HG03442 (cell line): Measurements from ENCODE around the gene SLC39A13.
A peak's percentile ranks its signal among the peaks of the same experiment; 100 is the strongest.

Source experiments
- ATAC-seq: cut with Tn5 transposase; IDR thresholded peaks from one replicate; pipeline ENCODE4 v1.9.1; 2021; ENCODE audit warnings: mild to moderate bottlenecking, moderate library complexity; ENCODE audit not compliant: unreplicated experiment

The SLC39A13 gene

GRCh38 chr11:47407746-47408590 lies at the start of gene SLC39A13:
Gene SLC39A13, plus strand, starts transcription at chr11:47408590. Its CDS starts 1,505 bp downstream, at chr11:47410095.
- peak; percentile 80 for ATAC-seq

DNA sequence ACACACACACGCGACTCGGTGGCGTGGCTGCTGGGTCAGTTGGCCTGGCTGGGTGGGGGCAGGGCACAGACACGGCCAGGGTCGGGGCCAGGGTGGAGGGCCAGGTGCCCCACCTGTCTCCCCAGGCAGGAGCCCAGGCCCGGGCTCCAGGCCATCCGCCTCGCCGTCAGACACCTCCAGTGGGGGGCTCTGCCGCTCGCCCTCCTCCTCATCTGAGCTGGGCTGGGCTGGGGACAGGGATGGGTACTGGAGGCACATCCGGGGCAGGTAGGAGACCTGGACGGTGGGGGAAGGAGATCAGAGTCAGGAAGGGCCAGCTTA lies 49.7 kb upstream of the SLC39A13 start:
- ATAC-seq, result no peak

DNA sequence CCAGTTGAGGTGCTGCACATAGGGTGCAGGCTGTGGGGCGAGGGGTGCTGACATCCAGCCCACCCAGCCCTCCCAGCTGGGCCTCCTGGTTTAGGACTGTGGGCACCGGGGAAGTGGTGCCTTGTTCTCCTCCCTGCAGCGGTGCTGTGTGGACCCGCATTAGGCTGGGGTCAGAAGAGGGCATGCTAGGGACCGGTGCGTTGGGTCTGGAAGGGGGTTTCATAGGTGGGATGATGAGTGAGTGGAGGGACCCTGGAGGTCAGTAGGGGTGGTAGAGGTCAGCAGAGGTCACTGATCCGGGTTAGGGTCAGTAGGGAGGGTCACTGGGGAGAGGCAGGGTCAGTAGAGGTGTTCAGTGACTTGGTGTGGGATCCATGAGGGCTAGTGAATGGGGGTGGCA lies 49.2 kb upstream of the SLC39A13 start:
- no peak for ATAC-seq

DNA sequence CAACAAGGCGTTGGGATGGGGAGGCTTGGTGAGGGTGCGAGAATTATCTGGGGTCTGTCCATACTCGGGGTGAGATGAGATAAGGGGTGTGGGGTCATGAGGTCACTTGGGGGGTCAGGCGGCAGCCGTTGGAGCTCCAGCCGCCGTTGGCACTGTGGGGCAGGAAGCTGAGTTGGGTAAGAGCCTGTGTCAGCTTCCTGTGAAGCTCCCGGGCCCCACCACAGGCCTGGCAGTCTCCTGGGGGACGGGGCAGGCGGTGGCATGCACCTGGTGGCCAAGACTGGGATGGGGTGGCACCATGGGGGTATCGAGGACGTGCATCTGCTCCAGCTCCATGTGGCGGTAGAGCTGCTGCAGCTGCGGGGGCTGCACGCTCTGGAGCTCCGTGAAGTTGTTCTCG lies 48.8 kb upstream of the SLC39A13 start:
- ATAC-seq, result no peak

GRCh38 chr11:47360341-47360740 lies 48.0 kb upstream of the SLC39A13 start:
- no peak for ATAC-seq

GRCh38 chr11:47361419-47361818 lies 47.0 kb upstream of the SLC39A13 start:
- no peak for ATAC-seq

GRCh38 chr11:47366020-47366490 lies 42.3 kb upstream of the SLC39A13 start:
- no peak for ATAC-seq

GRCh38 chr11:47369676-47370075 lies 38.7 kb upstream of the SLC39A13 start:
- ATAC-seq, result no peak

GRCh38 chr11:47372422-47372821 lies 36.0 kb upstream of the SLC39A13 start:
- ATAC-seq, result no peak

DNA sequence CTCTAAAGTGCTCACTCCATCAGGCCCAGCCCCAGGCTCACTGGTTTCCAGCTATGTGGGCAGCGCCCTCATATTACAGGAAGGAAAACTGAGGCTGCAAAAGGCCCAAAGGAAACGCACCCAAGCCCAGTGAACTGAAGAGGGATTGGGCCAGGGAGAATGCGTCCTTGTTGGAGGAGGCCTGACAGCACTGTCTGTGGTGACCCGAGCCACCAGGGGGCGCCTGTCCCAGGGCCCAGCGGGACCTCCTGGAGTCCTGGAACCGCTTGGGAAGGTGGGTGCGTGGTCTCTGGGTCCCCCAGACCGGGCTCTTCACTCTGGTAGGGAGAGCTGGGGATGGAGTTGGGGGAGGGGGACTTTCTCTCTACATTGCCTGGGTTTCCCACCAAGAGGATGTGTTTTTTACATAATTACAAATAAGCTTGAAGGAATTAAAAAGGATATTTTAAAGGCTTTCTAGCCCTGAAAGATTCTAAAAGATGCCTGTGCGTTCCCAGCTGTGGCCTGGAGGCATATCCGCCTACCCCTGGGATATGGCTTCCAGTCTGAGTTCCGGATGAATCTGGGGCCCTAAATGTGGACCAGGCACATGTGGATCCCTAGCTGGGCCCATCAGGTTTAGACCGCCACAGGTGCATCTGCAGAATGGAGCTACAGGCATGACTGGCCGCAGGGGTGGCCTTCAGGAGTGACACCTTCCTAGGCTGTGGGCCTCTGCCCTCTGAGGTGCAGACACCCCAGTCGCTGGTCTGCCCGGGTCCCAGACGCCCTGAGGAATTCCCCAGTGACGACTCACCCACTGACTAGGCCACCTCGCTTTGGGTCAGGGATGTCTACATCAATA lies 34.3 kb upstream of the SLC39A13 start:
- peak; percentile 24 for ATAC-seq

DNA sequence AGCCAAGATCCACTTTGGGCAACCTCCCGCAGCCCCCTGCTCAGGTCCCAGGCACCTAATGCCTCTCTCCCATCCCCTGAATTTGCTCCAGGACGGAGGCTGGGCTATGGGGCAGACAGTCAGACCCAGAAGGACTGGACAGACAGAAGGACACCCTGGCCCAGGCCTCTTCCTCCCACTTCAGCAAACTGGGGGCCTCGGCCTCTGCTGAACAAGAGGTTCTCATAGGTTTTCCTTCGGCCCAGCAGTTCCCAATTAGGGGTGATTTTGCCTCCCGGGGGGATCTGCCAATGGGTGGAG lies 33.7 kb upstream of the SLC39A13 start:
- no peak for ATAC-seq

DNA sequence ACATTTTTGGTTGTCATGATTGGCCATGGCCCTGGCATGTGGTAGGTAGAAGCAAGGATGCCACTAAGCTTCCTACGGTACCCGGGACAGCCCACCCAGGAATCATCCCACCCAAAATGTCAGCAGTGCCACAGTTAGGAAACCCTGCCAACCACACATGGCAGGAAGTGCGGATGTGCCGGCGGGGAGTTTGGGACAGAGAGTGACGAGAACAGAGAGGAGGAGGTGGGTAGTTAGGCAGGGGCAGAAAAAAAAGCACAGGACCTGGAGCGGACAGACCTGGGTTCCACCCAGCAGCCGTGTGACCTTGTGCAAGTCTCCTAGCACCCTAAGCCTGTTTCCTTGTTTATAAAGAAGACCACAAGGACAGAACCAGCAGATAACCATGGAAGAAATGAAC lies 33.4 kb upstream of the SLC39A13 start:
- no peak for ATAC-seq

- no peak for ATAC-seq
These were observed 32.8 kb upstream of the SLC39A13 start for GRCh38 chr11:47375546-47376085.

- no peak for ATAC-seq
These were observed 32.3 kb upstream of the SLC39A13 start for GRCh38 chr11:47376107-47376524.

GRCh38 chr11:47376525-47377371 lies 31.6 kb upstream of the SLC39A13 start:
- no peak for ATAC-seq

- ATAC-seq, result no peak
These were observed 30.8 kb upstream of the SLC39A13 start for GRCh38 chr11:47377571-47378009.

DNA sequence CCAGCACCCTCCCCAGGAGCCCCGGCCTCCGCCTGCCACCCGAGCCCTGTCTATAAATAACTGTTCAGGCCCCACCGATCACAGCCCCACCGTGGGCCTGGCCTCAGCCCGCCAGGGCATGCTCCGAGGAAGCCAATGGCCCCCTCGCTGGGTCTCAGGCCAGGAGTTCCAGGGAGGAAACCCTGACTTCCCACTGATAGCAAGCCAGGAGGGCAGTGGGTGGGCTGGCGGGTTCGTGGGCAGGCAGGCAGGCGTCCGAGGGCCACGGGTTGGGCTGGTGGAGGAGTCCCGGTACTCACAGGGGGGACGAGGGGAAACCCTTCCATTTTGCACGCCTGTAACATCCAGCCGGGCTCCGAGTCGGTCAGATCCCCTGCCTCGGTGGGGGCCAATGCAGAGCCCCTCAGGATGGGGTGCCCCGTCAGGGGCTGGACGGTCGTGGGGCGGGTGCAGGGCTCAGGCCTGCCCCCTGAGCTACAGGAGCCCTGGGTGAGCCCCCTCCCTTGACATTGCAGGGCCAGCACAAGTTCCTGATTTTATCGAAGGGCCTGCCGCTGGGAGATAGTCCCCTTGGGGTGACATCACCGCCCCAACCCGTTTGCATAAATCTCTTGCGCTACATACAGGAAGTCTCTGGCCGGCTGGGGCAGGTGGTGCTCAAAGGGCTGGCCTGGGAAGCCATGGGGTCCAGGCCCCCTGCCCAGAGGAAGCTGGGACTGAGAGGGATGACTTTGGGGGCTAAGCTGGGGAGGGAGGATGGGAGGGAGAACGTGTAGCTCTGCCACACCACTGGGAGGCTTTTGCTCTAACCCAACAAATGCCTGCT lies 30.2 kb upstream of the SLC39A13 start, which contains the start of gene SPI1:
Gene SPI1 (minus strand): TSS at position 538 of the 826 bp plus-strand sequence. CDS start 194 bp downstream, at position 344.
- ATAC-seq, result peak; percentile 74

GRCh38 chr11:47378836-47379170 lies 29.6 kb upstream of the SLC39A13 start:
- peak; percentile 6 for ATAC-seq

GRCh38 chr11:47379317-47379716 lies 29.1 kb upstream of the SLC39A13 start:
- no peak for ATAC-seq

GRCh38 chr11:47380078-47380477 lies 28.3 kb upstream of the SLC39A13 start:
- ATAC-seq, result no peak
